Stimulated activated CD8-positive, alpha-beta memory T cell treated with anti-CD3 and anti-CD28 coated beads, Interleukin-4, amount 100 ng/mL, for 24 hours (primary cell): Measurements from ENCODE around the gene TDRD10.

Experiments
- DNase-seq: peaks from one replicate; pipeline ENCODE4 v3.0.0-alpha.2; 2020; ENCODE audit warnings: low read depth

The TDRD10 gene

GRCh38 chr1:154553056-154554030 is 51.3 kb downstream of the TDRD10 start:
- no peak for DNase-seq

DNA sequence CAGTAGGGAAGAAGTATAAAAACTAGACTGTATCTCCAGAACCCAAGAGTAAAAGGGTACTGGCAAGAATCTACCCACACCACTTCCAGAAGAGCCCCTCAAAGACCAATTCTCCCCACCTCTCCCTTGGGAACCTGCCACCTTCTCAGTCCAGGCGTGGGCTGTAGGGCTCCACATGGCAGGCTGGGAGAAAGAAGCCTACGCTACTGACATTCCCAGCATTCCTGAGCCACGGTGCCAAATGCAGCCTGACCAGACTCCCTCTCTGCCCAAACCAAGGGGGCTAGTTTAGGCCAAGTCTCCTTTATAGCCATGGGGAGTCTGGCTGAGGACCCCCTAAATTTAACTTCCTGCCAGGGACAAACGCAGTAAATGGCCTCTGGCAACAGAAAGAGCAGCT is 54.4 kb downstream of the TDRD10 start:
- no peak for DNase-seq

GRCh38 chr1:154557248-154557938 is 55.4 kb downstream of the TDRD10 start:
- no peak for DNase-seq

DNA sequence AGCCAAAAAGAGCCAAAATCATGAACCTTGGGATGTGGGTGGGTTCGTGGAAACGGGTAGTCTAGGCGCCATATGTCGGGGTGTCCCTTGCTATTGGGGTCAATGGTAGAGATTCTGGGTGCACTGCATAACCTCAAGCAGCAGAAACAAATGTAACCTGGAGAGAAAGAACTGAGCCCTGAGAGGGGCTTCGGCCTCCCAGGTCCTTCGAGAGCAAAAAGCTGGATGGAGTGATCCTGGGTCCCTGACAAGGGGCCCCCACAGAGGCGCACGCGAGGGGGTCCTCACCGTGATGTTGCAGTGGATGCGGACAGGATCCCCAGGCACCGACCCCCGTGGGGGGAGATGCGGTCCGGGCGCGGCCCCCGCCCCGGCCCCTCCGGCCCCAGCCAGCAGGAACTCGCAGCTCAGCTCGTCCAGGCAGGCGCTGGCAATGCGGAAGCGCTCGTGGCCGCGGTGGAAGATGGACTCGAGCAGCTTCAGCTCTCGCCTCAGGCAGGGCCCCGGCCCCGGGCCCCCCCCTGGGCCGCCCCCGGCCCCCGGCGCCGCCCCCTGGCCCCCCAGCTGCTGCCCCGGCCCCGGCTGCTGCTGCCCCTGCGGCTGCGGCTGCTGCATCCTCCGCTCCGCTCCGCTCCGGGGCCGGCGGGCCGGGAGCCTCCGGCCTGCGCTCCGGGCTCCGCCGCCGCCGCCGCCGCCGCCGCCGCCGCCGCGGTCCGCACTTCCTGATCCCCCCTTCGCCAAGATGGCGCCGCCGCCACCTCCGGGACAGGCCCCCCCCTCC is 56.1 kb downstream of the TDRD10 start, which contains the start of gene UBE2Q1:
UBE2Q1 (minus strand) TSS at position 724 of the 781 bp plus-strand sequence; CDS start at position 615, 109 bp downstream.
- DNase-seq, result peak; percentile 9

GRCh38 chr1:154558720-154559465 is 56.9 kb downstream of the TDRD10 start:
- peak; percentile 99 for DNase-seq

GRCh38 chr1:154559466-154560044 is 57.5 kb downstream of the TDRD10 start:
- peak; percentile 63 for DNase-seq

- no peak for DNase-seq
Measured at GRCh38 chr1:154565876-154566275, 63.9 kb downstream of the TDRD10 start.

DNA sequence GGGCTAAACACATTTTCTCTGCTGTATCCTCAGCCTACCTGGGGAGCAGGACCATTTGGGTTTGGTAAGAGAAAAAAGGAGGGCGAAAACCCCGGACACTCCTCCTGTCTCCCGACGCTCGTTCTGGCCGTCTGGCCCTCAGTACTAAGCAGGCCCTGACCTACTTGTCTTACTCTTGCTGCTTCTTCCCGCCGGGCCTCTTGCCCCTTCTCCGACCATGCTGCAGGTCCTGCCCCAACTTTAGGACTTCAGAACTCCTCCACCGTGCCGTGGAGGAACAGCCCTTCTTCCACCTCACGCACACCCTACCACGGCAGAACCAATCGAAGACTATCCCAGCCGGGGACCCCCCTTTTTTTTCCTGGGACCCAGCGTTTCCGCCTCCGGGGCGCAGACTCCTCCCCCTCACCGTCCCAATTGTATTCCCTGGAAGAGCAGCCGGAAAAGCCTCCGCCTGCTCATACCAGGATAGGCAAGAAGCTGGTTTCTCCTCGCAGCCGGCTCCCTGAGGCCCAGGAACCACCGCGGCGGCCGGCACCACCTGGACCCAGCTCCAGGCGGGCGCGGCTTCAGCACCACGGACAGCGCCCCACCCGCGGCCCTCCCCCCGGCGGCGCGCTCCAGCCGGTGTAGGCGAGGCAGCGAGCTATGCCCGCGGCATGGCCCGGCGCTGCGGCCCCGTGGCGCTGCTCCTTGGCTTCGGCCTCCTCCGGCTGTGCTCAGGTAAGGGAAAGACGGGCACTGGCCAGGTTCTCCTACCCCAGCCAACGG is 65.6 kb downstream of the TDRD10 start, which contains the start of gene CHRNB2:
CHRNB2 (plus strand) TSS at position 393 of the 771 bp plus-strand sequence; CDS start at position 660, 267 bp downstream.
- DNase-seq, result peak; percentile 59

GRCh38 chr1:154568157-154568815 is 66.3 kb downstream of the TDRD10 start:
- no peak for DNase-seq

DNA sequence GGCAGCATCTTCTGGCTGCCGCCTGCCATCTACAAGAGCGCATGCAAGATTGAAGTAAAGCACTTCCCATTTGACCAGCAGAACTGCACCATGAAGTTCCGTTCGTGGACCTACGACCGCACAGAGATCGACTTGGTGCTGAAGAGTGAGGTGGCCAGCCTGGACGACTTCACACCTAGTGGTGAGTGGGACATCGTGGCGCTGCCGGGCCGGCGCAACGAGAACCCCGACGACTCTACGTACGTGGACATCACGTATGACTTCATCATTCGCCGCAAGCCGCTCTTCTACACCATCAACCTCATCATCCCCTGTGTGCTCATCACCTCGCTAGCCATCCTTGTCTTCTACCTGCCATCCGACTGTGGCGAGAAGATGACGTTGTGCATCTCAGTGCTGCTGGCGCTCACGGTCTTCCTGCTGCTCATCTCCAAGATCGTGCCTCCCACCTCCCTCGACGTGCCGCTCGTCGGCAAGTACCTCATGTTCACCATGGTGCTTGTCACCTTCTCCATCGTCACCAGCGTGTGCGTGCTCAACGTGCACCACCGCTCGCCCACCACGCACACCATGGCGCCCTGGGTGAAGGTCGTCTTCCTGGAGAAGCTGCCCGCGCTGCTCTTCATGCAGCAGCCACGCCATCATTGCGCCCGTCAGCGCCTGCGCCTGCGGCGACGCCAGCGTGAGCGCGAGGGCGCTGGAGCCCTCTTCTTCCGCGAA is 69.4 kb downstream of the TDRD10 start:
- no peak for DNase-seq

- no peak for DNase-seq
Measured at GRCh38 chr1:154571964-154572288, 69.9 kb downstream of the TDRD10 start.

DNA sequence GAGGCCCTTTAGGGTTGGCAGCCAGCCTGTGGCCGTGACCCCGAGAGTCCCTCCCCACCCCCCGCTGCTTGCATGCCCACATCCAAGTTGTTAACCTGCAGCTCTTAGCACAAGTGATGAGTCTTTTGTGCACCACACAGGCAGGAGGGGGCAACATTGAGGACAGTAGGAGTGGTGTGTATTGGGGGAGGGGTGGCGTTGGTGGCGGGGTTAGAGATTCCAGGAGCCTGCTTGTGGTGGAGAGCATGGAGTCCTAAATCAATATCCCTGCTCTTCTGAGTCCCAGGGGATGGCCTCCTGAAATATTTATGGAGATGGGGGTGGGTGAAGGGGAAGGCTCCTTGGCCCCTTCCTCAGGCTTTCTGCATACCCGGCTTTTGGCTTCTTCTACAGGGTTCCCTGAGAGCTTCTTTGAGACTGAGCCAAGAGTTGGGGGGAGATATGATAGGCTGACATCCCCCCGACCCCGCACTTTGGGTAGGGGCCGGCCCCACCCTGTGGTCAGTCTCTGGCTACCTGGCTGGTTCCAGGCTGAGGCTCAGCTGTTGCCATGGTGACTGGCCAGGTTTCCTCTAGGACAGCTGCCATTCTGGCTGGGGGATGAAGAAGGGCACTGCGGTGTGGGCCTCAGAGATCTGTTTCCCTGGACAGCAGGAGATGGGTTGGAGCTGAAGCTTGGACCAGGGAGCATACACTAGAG is 70.6 kb downstream of the TDRD10 start:
- DNase-seq, result no peak

DNA sequence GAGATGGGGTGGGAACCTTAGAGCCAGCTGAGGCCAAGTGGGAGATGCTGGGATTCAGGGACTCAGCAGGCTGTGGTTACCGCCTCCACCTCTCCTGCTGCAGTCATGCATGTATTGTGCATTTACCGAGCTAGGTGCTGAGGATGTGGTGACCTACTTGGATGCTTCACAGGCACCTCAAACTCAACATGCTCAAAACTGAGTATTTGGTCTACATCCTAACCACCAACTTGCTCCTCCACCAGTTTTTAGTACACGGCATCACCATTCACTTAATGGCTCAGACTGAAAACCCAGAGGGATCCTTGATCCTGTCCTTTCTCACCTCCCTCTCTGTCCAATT is 71.1 kb downstream of the TDRD10 start:
- DNase-seq, result no peak

GRCh38 chr1:154574716-154575115 is 72.7 kb downstream of the TDRD10 start:
- DNase-seq, result no peak

DNA sequence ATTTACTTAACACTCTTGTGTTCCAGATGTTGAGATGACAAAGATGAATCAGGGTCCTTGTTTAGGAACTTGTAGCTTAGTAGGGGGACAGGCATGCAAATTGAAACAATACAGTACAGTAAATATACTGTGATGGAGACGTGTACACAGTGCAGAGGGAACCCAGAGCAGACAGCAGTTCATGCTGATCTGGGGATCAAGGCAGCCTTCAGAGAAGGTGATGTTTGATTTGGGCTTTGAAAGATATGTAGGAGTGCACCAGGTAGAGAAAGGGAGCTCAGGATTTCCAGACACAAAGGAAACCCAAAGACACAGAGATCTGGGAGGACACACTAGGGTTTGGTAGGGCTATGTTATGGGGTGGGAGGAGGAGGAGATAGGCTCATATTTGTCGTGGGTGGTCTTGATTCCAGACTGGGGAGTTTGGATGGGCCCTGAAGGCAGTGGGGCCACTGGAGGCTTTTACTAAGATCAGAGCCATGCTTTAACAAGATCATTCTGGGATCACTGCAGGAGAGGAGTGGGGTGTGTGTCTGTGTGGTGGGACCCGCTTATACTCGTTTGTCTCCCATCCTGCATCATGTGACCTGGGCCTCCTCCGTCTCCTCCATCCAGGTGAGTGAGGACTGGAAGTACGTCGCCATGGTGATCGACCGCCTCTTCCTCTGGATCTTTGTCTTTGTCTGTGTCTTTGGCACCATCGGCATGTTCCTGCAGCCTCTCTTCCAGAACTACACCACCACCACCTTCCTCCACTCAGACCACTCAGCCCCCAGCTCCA is 73.3 kb downstream of the TDRD10 start:
- no peak for DNase-seq

GRCh38 chr1:154575951-154576566 is 74.0 kb downstream of the TDRD10 start:
- no peak for DNase-seq

- DNase-seq, result no peak
Measured at GRCh38 chr1:154577346-154578057, 75.5 kb downstream of the TDRD10 start.
